ENCODE results near the gene NECTIN4. TPM values are rescaled to one million over a fixed set of nuclear protein-coding genes. Genes with fewer than 3 reads are reported as not detected.

NECTIN4 gene
- total RNA-seq, 1 donor from 2014 or later: 42.7 TPM

DNA sequence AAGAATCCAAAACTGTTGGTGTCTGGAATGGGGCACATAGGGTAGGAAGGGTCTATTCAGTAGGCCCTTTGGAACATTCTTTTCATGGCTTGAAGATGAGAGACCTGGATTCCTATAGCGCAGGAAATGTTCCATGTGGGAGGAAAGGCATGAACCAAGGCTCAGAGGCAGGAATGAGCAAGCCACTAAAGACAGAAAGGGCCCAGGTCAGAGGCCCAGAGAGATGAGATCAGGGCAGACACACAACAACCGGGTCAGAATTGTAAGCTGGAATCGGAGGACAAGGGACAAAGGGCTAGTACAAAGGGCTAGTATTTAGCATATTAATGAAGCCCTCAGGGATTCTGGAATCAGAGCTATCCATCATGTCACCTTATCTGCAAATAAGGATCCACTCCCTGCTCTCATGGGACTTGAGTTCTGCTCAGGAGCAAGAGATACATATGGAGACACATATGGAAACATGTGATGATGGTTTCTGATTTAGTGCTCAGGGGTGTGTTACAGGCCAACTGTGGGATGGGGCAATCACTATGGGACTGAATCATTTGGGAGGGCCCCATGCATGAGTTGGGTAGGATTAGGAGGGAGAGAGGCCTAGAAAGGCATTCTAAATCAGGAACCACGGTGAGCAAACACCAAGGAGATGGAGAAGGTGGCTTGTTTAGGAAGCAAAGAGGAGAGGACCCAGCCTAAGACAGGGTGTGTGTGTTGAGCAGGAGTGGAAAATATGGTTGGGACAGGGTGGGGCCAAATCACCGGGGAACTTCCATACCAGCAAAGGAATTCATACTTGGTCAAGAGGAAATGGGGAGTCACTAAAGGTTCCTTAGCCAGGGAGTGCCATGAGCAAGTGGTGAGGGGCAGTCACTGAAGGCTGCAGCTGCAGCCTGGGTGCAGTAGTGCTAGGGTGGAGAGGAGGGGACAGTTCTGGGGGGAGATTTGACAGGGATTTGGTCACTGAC is 8.6 kb downstream of the NECTIN4 start:
- no peak for DNase-seq (ENCODE audit: extremely low spot score in 2 of 2)

DNA sequence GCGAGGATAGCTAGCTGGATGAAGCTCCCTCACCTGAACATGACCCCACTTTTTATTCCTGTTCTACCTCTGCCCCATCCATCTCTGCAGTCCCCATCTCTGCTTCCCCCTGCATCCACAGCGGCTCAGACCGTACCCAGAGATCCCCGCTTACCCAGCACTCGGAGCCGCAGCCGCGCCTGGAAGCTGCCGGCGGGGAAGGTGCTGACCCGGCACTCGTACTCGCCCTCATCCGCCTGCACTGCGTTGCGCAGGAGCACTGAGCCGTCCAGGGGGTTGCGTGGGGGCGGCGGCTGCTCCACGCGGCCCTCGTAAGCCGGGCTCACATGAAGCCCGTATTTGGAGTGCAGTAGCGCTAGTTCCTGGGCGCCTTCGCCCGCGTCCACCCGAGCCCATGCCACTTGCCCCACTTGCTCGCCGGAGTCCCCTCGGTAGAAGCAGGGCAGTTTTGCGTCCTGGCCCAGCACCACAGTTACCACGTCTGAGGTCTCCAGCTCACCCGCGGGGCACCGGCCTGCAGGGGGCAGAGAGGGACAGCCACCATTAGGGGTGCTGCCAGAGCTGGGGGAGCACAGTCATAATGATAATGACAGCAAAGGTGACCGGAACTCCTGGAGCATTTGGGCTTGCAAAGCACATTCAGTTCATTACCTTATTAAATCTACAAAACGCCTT is 9.8 kb downstream of the NECTIN4 start:
- intact Hi-C loops (cut with DNase I): no loop called here
- no peaks in the 10 kb centered on the region for H3K27me3 ChIP-seq

More for the DNA sequence above, 8.6 kb downstream of the NECTIN4 start:
- intact Hi-C loops (cut with DNase I): no loop called here
- H3K36me3 ChIP-seq: no peaks in the 10 kb centered on the region
- TF ChIP-seq POLR2AphosphoS5 (IDR thresholded peaks at IDR 0.05; ENCODE audit: insufficient read depth in 1 of 2, low read depth in 1 of 2) (peak in 1 of 2 donors; percentile 60), POLR2A (IDR thresholded peaks at IDR 0.05) (no peak)
- TF ChIP-seq, protein P1, sequence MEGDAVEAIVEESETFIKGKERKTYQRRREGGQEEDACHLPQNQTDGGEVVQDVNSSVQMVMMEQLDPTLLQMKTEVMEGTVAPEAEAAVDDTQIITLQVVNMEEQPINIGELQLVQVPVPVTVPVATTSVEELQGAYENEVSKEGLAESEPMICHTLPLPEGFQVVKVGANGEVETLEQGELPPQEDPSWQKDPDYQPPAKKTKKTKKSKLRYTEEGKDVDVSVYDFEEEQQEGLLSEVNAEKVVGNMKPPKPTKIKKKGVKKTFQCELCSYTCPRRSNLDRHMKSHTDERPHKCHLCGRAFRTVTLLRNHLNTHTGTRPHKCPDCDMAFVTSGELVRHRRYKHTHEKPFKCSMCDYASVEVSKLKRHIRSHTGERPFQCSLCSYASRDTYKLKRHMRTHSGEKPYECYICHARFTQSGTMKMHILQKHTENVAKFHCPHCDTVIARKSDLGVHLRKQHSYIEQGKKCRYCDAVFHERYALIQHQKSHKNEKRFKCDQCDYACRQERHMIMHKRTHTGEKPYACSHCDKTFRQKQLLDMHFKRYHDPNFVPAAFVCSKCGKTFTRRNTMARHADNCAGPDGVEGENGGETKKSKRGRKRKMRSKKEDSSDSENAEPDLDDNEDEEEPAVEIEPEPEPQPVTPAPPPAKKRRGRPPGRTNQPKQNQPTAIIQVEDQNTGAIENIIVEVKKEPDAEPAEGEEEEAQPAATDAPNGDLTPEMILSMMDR (IDR thresholded peaks at IDR 0.05): no peak
- no peaks in the 10 kb centered on the region for H3K27me3 ChIP-seq
- H3K4me1 ChIP-seq: no peaks in the 10 kb centered on the region
- no peaks in the 10 kb centered on the region for H3K9me3 ChIP-seq
- H3K4me3 ChIP-seq: no peak overlapping the region
- peak overlapping the region; percentile 77 for H3K27ac ChIP-seq

DNA sequence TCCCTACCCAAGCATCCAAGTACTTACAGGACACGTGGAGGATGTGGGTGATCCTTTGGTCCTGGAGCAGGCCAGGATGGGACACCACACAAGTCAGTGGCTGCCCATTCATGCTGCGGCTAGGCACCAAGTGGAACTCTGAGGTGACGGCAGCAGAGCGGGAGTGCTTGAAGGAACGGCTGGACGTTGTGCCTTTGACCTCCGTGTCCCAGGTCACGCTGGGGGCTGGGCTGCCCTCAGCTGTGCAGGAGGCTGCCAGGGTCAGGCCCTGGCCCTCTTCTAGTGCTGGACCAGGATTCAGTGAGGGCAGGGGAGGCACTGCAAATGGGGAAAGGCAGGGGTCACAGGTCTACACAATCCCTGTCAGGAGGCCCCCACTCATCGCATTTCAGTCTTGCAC is 11.9 kb downstream of the NECTIN4 start:
- DNase-seq (ENCODE audit: extremely low spot score in 2 of 2): no peak
- Histone ChIP-seq H3K4me1 (peaks cover 5% of the 10 kb centered on the region), H3K27me3 (no peaks in the 10 kb centered on the region), H3K36me3 (no peaks in the 10 kb centered on the region), H3K9me3 (no peaks in the 10 kb centered on the region), H3K27ac (peak overlapping the region; percentile 53), H3K4me3 (no peak overlapping the region)
- intact Hi-C loops (cut with DNase I): no loop called here
- TF ChIP-seq POLR2AphosphoS5 (IDR thresholded peaks at IDR 0.05; ENCODE audit: insufficient read depth in 1 of 2, low read depth in 1 of 2) (no peak), POLR2A (IDR thresholded peaks at IDR 0.05) (no peak)
- TF ChIP-seq, protein P1 (IDR thresholded peaks at IDR 0.05): no peak

More for the DNA sequence above, 9.8 kb downstream of the NECTIN4 start:
- no peaks in the 10 kb centered on the region for H3K9me3 ChIP-seq
- H3K27ac ChIP-seq: peak overlapping the region; percentile 77
- TF ChIP-seq POLR2AphosphoS5 (IDR thresholded peaks at IDR 0.05; ENCODE audit: insufficient read depth in 1 of 2, low read depth in 1 of 2): no peak
- no peak for TF ChIP-seq POLR2A (IDR thresholded peaks at IDR 0.05)
- TF ChIP-seq, protein P1 (IDR thresholded peaks at IDR 0.05): no peak
- no peak overlapping the region for H3K4me3 ChIP-seq
- no peak for DNase-seq (ENCODE audit: extremely low spot score in 2 of 2)
- H3K36me3 ChIP-seq: no peaks in the 10 kb centered on the region
- H3K4me1 ChIP-seq: no peaks in the 10 kb centered on the region

DNA sequence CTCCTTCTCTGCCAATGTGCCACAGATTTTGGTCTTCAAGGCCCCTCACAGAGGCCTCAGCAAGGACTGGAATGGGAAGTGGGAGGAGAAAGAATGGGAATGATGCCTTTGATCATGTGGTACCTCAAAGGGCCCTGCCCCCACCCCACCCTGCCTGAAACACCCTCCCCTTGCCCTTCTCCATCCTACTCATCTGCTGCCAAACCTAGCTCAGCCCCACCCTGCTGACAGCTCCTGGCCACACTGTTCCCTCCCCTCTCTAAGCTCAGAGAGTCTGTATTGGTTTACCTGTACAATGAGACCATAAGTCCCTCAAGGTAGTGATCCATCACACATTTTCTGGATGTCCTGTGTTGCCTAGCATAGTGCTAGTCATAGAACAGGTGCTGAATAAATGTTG is 12.9 kb downstream of the NECTIN4 start:
- Histone ChIP-seq H3K27ac (peak overlapping the region; percentile 53), H3K4me3 (no peak overlapping the region), H3K9me3 (no peaks in the 10 kb centered on the region), H3K27me3 (no peaks in the 10 kb centered on the region), H3K36me3 (no peaks in the 10 kb centered on the region), H3K4me1 (peaks cover 5% of the 10 kb centered on the region)
- TF ChIP-seq POLR2A (IDR thresholded peaks at IDR 0.05): no peak
- TF ChIP-seq, protein P1 (IDR thresholded peaks at IDR 0.05): no peak
- no peak for TF ChIP-seq POLR2AphosphoS5 (IDR thresholded peaks at IDR 0.05; ENCODE audit: insufficient read depth in 1 of 2, low read depth in 1 of 2)
- DNase-seq (ENCODE audit: extremely low spot score in 2 of 2): no peak
- intact Hi-C loops (cut with DNase I): no loop called here

Measured in vagina (tissue), 2 donors.